ENCODE results near the gene PKNOX2.

DNA sequence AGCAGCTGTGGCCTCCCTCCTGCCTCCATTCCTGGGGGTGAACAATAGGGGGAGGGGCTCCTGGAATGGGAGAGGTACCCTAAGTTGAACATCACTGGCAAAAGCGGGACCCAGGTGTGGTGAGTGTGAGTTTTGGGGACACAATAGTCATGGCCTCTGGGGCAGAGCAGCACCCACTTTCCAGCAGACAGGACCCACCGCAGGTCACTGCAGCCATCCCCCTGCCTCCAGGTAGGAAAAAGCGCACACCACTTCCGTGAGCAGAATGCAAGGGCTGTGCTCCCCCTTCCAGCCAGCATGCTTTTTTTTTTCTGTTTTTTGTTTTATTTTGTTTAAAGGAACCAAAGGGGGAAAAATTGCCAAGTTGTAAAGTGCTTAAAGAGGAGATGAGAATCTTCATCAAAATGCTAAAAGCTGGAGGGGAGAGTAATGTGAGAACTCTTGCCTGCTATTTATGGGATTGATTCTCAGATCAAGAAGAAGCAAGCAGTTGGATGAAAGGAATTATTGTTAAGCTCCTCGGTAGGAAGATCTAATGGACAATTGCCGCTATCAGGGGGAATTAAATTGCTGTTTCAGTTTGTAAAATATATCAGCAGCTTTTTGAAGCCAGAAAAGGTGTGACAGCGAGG lies 178.7 kb downstream of the PKNOX2 start:
- TF ChIP-seq, protein P1, sequence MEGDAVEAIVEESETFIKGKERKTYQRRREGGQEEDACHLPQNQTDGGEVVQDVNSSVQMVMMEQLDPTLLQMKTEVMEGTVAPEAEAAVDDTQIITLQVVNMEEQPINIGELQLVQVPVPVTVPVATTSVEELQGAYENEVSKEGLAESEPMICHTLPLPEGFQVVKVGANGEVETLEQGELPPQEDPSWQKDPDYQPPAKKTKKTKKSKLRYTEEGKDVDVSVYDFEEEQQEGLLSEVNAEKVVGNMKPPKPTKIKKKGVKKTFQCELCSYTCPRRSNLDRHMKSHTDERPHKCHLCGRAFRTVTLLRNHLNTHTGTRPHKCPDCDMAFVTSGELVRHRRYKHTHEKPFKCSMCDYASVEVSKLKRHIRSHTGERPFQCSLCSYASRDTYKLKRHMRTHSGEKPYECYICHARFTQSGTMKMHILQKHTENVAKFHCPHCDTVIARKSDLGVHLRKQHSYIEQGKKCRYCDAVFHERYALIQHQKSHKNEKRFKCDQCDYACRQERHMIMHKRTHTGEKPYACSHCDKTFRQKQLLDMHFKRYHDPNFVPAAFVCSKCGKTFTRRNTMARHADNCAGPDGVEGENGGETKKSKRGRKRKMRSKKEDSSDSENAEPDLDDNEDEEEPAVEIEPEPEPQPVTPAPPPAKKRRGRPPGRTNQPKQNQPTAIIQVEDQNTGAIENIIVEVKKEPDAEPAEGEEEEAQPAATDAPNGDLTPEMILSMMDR (conservative IDR thresholded peaks at IDR 0.05; ENCODE audit: low read length): no peak
- TF ChIP-seq EZH2phosphoT487 (IDR thresholded peaks at IDR 0.05; ENCODE audit: borderline replicate concordance, low read depth, low read length): no peak

Data from OCI-LY7 (cell line).